HG03457 (cell line): ENCODE results near the gene ZNF891.

ENCODE experiments used
- ATAC-seq: cut with Tn5 transposase; IDR thresholded peaks from one replicate; pipeline ENCODE4 v1.9.1; 2021; ENCODE audit warnings: moderate number of reproducible peaks; ENCODE audit not compliant: unreplicated experiment

Gene ZNF891

DNA sequence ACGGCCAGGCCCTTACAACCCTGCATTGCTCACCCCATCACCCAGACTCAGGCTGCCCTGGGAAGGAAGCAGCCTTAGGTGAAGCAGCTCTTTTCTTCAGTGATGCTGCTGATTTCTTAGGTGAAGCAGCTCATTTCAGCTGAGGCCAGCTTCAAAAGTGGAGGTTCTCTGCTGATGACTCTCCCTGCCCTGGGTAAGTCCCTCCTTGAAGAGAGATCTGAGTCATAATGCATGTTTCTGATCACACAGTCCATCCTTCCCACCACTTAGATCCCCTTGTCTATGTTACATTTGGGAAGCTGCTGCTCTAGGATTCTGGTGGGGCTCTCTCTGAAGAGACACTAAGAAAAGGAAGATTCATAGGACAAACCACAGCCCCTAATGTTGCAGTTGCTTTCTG lies 66.5 kb downstream of the ZNF891 start:
- ATAC-seq = no peak

DNA sequence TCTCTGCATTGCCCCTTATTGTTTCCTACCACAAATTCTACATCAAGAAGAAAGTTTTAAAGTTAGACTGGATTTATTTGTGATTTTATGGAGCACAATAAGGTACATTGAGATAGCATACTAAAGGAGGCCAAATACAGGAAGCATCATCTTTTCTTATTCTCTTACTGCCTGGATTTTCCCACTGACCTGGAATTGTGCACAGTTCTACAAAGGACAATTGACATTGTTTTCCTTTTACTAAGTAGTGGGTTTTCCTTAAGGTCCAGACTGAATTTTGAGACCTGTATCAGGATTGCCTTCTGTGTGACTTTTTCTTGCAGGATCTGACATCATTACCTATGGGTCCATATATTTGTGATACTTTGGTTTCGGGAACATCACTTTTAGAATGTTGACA lies 68.1 kb downstream of the ZNF891 start:
- no peak for ATAC-seq

DNA sequence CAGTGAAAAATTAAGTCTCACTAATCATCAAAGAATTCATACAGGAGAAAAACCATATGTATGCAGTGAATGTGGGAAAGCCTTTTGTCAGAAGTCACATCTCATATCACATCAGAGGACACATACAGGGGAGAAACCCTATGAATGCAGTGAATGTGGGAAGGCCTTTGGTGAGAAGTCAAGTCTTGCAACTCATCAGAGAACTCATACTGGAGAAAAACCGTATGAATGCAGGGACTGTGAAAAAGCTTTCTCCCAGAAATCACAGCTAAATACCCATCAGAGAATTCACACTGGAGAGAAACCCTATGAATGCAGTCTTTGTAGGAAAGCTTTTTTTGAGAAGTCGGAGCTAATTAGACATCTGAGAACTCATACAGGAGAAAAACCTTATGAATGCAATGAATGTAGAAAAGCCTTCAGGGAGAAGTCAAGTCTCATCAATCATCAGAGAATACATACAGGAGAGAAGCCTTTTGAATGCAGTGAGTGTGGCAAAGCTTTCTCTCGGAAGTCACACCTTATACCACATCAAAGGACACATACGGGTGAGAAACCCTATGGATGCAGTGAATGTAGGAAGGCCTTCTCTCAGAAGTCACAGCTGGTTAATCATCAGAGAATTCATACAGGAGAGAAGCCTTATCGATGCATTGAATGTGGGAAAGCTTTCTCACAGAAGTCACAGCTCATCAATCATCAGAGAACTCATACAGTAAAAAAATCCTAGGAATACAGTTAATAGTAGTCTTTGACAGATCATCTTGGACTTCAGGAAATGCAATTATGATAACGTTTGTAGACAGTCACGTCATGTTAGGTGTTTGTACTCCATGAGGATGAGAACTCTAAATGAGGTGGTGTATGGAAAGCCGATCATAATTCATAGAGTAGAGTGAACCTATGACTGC lies 71.6 kb downstream of the ZNF891 start:
- ATAC-seq = no peak

DNA sequence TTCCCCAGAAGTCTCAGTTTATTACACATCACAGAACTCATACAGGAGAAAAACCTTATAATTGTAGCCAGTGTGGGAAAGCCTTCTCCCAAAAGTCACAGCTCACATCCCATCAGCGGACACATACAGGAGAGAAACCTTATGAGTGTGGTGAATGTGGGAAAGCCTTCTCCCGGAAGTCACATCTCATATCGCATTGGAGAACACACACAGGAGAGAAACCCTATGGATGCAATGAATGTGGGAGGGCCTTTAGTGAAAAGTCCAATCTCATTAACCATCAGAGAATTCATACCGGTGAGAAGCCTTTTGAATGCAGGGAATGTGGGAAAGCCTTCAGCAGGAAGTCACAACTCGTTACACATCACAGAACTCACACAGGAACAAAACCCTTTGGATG lies 72.6 kb downstream of the ZNF891 start:
- no peak for ATAC-seq
